HepG2 (cell line): ENCODE results near the gene PRSS12.

Source experiments
- ARNT ChIP-seq: fragments of 450-650 bp; IDR thresholded peaks from 2 replicates; pipeline ENCODE4 v1.6.1; 2017
- HIVEP1 ChIP-seq: sonication (generic); formaldehyde crosslinking; IDR thresholded peaks from 2 replicates; pipeline ENCODE4 v1.4.0; 2020; ENCODE audit warnings: mild to moderate bottlenecking, missing genetic modification reagents
- KAT8 ChIP-seq: IDR thresholded peaks from 2 replicates; pipeline ENCODE4 v1.6.1; 2016; ENCODE audit warnings: missing genetic modification reagents, missing compliant biosample characterization
- KLF16 ChIP-seq, 2 experiments: sonication (generic) in 1 of 2; formaldehyde crosslinking in 1 of 2; IDR thresholded peaks; 2 replicates each; pipeline versions ENCODE4 v1.6.1 to v1.8.0; 2016 to 2023; ENCODE audit warnings: missing genetic modification reagents in 2 of 2, missing compliant biosample characterization in 1 of 2
- NFYB ChIP-seq: sonication (generic); formaldehyde crosslinking; IDR thresholded peaks from 2 replicates; pipeline ENCODE4 v1.4.0; 2020; ENCODE audit warnings: missing genetic modification reagents
- ZSCAN29 ChIP-seq: sonication (generic); formaldehyde crosslinking; conservative IDR thresholded peaks from 2 replicates; pipeline ENCODE4 v1.4.0; 2020; ENCODE audit warnings: mild to moderate bottlenecking, missing genetic modification reagents
- TF ChIP-seq, protein P1 (sequence below), 2 experiments: IDR thresholded peaks; 2 replicates each; pipeline ENCODE4 v1.6.1; 2011 to 2012; ENCODE audit warnings: low read length in 2 of 2, borderline replicate concordance in 1 of 2, low read depth in 1 of 2, mild to moderate bottlenecking in 1 of 2, moderate library complexity in 1 of 2
- TF ChIP-seq, protein P2 (sequence below): sonication (generic); formaldehyde crosslinking; IDR thresholded peaks from 2 replicates; pipeline ENCODE4 v1.5.0; 2020; ENCODE audit warnings: mild to moderate bottlenecking, missing genetic modification reagents, moderate library complexity
- TF ChIP-seq, protein P3 (sequence below): sonication (generic); formaldehyde crosslinking; IDR thresholded peaks from 2 replicates; pipeline ENCODE4 v1.4.0; 2020; ENCODE audit warnings: missing genetic modification reagents
- TF ChIP-seq, protein P4 (sequence below): sonication (generic); formaldehyde crosslinking; IDR thresholded peaks from 2 replicates; pipeline ENCODE4 v1.4.0; 2020; ENCODE audit warnings: mild to moderate bottlenecking, missing genetic modification reagents

DNA sequence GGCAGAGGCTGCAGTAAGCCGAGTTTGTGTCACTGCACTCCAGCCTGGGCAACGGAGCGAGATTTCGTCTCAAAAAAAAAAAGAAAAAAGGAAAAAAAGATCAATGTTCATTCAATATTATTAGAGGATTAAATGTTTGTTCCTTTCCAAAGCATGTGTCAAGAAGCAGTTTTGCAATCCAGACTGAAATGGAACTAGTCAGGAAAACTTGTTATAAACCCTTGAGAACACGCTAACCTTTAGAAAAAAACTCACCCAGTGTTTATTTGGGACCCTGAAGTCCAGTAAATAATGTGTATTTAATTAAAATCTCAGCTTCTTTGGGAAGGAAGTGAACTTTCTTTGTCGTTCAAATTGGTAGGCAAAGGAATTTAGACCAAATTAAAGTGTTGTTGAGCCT is 16.4 kb upstream of the PRSS12 start:
- no peak for TF ChIP-seq KAT8
- TF ChIP-seq, protein P1, sequence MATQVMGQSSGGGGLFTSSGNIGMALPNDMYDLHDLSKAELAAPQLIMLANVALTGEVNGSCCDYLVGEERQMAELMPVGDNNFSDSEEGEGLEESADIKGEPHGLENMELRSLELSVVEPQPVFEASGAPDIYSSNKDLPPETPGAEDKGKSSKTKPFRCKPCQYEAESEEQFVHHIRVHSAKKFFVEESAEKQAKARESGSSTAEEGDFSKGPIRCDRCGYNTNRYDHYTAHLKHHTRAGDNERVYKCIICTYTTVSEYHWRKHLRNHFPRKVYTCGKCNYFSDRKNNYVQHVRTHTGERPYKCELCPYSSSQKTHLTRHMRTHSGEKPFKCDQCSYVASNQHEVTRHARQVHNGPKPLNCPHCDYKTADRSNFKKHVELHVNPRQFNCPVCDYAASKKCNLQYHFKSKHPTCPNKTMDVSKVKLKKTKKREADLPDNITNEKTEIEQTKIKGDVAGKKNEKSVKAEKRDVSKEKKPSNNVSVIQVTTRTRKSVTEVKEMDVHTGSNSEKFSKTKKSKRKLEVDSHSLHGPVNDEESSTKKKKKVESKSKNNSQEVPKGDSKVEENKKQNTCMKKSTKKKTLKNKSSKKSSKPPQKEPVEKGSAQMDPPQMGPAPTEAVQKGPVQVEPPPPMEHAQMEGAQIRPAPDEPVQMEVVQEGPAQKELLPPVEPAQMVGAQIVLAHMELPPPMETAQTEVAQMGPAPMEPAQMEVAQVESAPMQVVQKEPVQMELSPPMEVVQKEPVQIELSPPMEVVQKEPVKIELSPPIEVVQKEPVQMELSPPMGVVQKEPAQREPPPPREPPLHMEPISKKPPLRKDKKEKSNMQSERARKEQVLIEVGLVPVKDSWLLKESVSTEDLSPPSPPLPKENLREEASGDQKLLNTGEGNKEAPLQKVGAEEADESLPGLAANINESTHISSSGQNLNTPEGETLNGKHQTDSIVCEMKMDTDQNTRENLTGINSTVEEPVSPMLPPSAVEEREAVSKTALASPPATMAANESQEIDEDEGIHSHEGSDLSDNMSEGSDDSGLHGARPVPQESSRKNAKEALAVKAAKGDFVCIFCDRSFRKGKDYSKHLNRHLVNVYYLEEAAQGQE (IDR thresholded peaks at IDR 0.05; ENCODE audit: borderline replicate concordance in 1 of 2, low read depth in 1 of 2, low read length in 2 of 2), result no peak
- TF ChIP-seq ARNT, result no peak
- no peak for TF ChIP-seq NFYB (CRISPR knock-in tag)
- TF ChIP-seq, protein P2, sequence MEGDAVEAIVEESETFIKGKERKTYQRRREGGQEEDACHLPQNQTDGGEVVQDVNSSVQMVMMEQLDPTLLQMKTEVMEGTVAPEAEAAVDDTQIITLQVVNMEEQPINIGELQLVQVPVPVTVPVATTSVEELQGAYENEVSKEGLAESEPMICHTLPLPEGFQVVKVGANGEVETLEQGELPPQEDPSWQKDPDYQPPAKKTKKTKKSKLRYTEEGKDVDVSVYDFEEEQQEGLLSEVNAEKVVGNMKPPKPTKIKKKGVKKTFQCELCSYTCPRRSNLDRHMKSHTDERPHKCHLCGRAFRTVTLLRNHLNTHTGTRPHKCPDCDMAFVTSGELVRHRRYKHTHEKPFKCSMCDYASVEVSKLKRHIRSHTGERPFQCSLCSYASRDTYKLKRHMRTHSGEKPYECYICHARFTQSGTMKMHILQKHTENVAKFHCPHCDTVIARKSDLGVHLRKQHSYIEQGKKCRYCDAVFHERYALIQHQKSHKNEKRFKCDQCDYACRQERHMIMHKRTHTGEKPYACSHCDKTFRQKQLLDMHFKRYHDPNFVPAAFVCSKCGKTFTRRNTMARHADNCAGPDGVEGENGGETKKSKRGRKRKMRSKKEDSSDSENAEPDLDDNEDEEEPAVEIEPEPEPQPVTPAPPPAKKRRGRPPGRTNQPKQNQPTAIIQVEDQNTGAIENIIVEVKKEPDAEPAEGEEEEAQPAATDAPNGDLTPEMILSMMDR, result no peak
- no peak for TF ChIP-seq ZSCAN29 (CRISPR knock-in tag)
- TF ChIP-seq, protein P3, sequence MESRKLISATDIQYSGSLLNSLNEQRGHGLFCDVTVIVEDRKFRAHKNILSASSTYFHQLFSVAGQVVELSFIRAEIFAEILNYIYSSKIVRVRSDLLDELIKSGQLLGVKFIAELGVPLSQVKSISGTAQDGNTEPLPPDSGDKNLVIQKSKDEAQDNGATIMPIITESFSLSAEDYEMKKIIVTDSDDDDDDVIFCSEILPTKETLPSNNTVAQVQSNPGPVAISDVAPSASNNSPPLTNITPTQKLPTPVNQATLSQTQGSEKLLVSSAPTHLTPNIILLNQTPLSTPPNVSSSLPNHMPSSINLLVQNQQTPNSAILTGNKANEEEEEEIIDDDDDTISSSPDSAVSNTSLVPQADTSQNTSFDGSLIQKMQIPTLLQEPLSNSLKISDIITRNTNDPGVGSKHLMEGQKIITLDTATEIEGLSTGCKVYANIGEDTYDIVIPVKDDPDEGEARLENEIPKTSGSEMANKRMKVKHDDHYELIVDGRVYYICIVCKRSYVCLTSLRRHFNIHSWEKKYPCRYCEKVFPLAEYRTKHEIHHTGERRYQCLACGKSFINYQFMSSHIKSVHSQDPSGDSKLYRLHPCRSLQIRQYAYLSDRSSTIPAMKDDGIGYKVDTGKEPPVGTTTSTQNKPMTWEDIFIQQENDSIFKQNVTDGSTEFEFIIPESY (CRISPR knock-in tag), result no peak
- no peak for TF ChIP-seq KLF16 (CRISPR knock-in tag; IDR thresholded peaks at IDR 0.05)
- TF ChIP-seq, protein P4, sequence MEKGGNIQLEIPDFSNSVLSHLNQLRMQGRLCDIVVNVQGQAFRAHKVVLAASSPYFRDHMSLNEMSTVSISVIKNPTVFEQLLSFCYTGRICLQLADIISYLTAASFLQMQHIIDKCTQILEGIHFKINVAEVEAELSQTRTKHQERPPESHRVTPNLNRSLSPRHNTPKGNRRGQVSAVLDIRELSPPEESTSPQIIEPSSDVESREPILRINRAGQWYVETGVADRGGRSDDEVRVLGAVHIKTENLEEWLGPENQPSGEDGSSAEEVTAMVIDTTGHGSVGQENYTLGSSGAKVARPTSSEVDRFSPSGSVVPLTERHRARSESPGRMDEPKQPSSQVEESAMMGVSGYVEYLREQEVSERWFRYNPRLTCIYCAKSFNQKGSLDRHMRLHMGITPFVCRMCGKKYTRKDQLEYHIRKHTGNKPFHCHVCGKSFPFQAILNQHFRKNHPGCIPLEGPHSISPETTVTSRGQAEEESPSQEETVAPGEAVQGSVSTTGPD (CRISPR knock-in tag), result no peak
- no peak for TF ChIP-seq HIVEP1
